Spleen (tissue), 7 donors: ENCODE measurements around the gene BEND4.

Experiments
- POLR2AphosphoS5 ChIP-seq, 3 donors: sonication (generic); formaldehyde crosslinking; IDR thresholded peaks; one replicate each; pipeline ENCODE4 v1.5.1; 2017; ENCODE audit warnings: antibody characterized with exemption in 3 of 3
- TF ChIP-seq, protein P1 (sequence below), 11 experiments: fragments of 200-600 bp in 7 of 11; fragments of 450-650 bp in 4 of 11; sonication (generic) in 4 of 11; IDR thresholded peaks in 8 of 11; conservative IDR thresholded peaks in 3 of 11; 1 replicate in 7 of 11; 2 replicates in 4 of 11; pipeline versions ENCODE4 v1.4.0 to v1.8.0; 2016 to 2021; ENCODE audit warnings: antibody characterized with exemption in 11 of 11, inconsistent platforms in 4 of 11, mild to moderate bottlenecking in 1 of 11
- donor health status: DM: no; HTN: no; CAD: no; lungs with moderate emphysema.
- donor health status: DM: no; HTN: no; CAD: no.
- donor health status: DM: no; HTN: no; CAD: no.

DNA sequence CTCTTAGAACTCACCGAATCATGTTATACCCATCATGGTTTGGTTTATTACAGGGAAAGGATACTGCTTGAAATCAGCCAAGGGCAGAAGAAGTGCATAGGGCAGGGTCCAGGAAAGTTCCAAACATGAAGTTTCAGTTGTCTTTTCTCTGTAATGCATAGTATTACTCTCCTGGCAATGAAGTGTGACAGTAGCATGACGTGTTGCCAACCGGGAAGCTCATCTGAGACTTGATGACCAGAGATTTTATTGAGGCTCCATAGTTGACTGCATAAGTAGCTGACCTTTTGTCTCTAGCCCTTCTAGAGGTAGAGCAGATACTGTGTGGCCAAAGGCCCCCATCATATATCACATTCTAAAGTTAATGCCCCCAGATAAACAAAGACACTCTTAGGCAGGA lies 72.1 kb downstream of the BEND4 start:
- TF ChIP-seq POLR2AphosphoS5 (IDR thresholded peaks at IDR 0.05), result no peak
- TF ChIP-seq, protein P1, sequence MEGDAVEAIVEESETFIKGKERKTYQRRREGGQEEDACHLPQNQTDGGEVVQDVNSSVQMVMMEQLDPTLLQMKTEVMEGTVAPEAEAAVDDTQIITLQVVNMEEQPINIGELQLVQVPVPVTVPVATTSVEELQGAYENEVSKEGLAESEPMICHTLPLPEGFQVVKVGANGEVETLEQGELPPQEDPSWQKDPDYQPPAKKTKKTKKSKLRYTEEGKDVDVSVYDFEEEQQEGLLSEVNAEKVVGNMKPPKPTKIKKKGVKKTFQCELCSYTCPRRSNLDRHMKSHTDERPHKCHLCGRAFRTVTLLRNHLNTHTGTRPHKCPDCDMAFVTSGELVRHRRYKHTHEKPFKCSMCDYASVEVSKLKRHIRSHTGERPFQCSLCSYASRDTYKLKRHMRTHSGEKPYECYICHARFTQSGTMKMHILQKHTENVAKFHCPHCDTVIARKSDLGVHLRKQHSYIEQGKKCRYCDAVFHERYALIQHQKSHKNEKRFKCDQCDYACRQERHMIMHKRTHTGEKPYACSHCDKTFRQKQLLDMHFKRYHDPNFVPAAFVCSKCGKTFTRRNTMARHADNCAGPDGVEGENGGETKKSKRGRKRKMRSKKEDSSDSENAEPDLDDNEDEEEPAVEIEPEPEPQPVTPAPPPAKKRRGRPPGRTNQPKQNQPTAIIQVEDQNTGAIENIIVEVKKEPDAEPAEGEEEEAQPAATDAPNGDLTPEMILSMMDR (IDR thresholded peaks at IDR 0.05 in 8 of 11, conservative IDR thresholded peaks at IDR 0.05 in 3 of 11), result no peak
